WTC11 (cell line): ENCODE results near the gene COL5A1.

Experiments
- AFF4 ChIP-seq: sonication (generic); formaldehyde crosslinking; IDR thresholded peaks from 2 replicates; pipeline ENCODE4 v1.8.1; 2023; ENCODE audit warnings: mild to moderate bottlenecking, missing genetic modification reagents, borderline replicate concordance
- ARID4B ChIP-seq: sonication (generic); formaldehyde crosslinking; IDR thresholded peaks from 2 replicates; pipeline ENCODE4 v1.8.0; 2023; ENCODE audit warnings: missing genetic modification reagents, mild to moderate bottlenecking, borderline replicate concordance
- ATF3 ChIP-seq: sonication (generic); formaldehyde crosslinking; conservative IDR thresholded peaks from 2 replicates; pipeline ENCODE4 v1.8.1; 2022; ENCODE audit warnings: mild to moderate bottlenecking, missing genetic modification reagents
- CREB1 ChIP-seq: sonication (generic); formaldehyde crosslinking; IDR thresholded peaks from 2 replicates; pipeline ENCODE4 v1.8.0; 2023; ENCODE audit warnings: mild to moderate bottlenecking, missing genetic modification reagents
- CTCF ChIP-seq: fragments of 200-600 bp; IDR thresholded peaks from 2 replicates; pipeline ENCODE4 v1.8.0; 2022; ENCODE audit warnings: antibody characterized with exemption
- FOXK1 ChIP-seq: sonication (generic); formaldehyde crosslinking; IDR thresholded peaks from 2 replicates; pipeline ENCODE4 v1.8.0; 2022; ENCODE audit warnings: mild to moderate bottlenecking, moderate library complexity, missing genetic modification reagents
- GABPB1 ChIP-seq: sonication (generic); formaldehyde crosslinking; IDR thresholded peaks from 2 replicates; pipeline ENCODE4 v1.8.1; 2023; ENCODE audit warnings: mild to moderate bottlenecking, missing genetic modification reagents
- HMGXB4 ChIP-seq: sonication (generic); formaldehyde crosslinking; IDR thresholded peaks from 2 replicates; pipeline ENCODE4 v1.8.1; 2023; ENCODE audit warnings: mild to moderate bottlenecking, moderate library complexity, missing genetic modification reagents
- JUN ChIP-seq: sonication (generic); formaldehyde crosslinking; IDR thresholded peaks from 2 replicates; pipeline ENCODE4 v1.8.0; 2023; ENCODE audit warnings: mild to moderate bottlenecking, missing genetic modification reagents
- MAX ChIP-seq: sonication (generic); formaldehyde crosslinking; IDR thresholded peaks from 2 replicates; pipeline ENCODE4 v1.8.0; 2022; ENCODE audit warnings: mild to moderate bottlenecking, missing genetic modification reagents
- NR1H2 ChIP-seq: sonication (generic); formaldehyde crosslinking; IDR thresholded peaks from 2 replicates; pipeline ENCODE4 v1.9.0; 2021; ENCODE audit warnings: mild to moderate bottlenecking, moderate library complexity, missing genetic modification reagents
- SP1 ChIP-seq: sonication (generic); formaldehyde crosslinking; conservative IDR thresholded peaks from 2 replicates; pipeline ENCODE4 v1.8.1; 2022; ENCODE audit warnings: missing genetic modification reagents
- ZNF263 ChIP-seq: sonication (generic); formaldehyde crosslinking; IDR thresholded peaks from 2 replicates; pipeline ENCODE4 v1.8.1; 2022; ENCODE audit warnings: low read depth, mild to moderate bottlenecking, moderate library complexity, missing genetic modification reagents

- TF ChIP-seq CTCF (no peak), ZNF263 (no peak), CREB1 (CRISPR knock-in tag) (no peak), SP1 (CRISPR knock-in tag) (no peak), ARID4B (CRISPR knock-in tag) (no peak), JUN (CRISPR knock-in tag) (no peak), NR1H2 (no peak), GABPB1 (CRISPR knock-in tag) (no peak), ATF3 (CRISPR knock-in tag) (no peak), AFF4 (no peak), FOXK1 (CRISPR knock-in tag) (no peak), HMGXB4 (CRISPR knock-in tag) (no peak), MAX (CRISPR knock-in tag) (no peak)
These were observed 183.4 kb downstream of the COL5A1 start for GRCh38 chr9:134825025-134825424.
